DND-41 (cell line): ENCODE results near the gene TMIGD2.

Experiments used
- ATAC-seq: fragments of 200-7000 bp; cut with Tn5 transposase; 3 replicates; pipeline ENCODE4 v1.9.1; 2021; ENCODE audit warnings: low read depth; ENCODE audit not compliant: insufficient read depth
- DNase-seq: peaks from one replicate; pipeline ENCODE4 v3.0.0-alpha.2; 2020
- H2AFZ ChIP-seq: 2 replicates; pipeline ENCODE4 v1.6.0; 2012; ENCODE audit warnings: low read depth, low read length
- H3K27ac ChIP-seq: 2 replicates; pipeline ENCODE4 v1.5.1; 2012; ENCODE audit warnings: low read length, inconsistent platforms
- H3K27me3 ChIP-seq: fragments of 200-600 bp; sonication (generic); 2 replicates; pipeline ENCODE4 v1.6.0; 2012; ENCODE audit warnings: low read length, mild to moderate bottlenecking, inconsistent platforms; ENCODE audit not compliant: insufficient read depth, poor library complexity
- H3K36me3 ChIP-seq: 2 replicates; pipeline ENCODE4 v1.5.1; 2012; ENCODE audit warnings: low read length, inconsistent platforms; ENCODE audit not compliant: insufficient read depth
- H3K4me1 ChIP-seq: 2 replicates; pipeline ENCODE4 v1.5.1; 2012; ENCODE audit warnings: mild to moderate bottlenecking, low read length; ENCODE audit not compliant: insufficient read depth
- H3K4me2 ChIP-seq: 2 replicates; pipeline ENCODE4 v1.6.0; 2012; ENCODE audit warnings: mild to moderate bottlenecking, moderate library complexity, low read length, inconsistent platforms; ENCODE audit not compliant: insufficient read depth
- H3K4me3 ChIP-seq, 2 experiments: fragments of 200-600 bp in 1 of 2; shearing (Covaris generic) in 1 of 2; 2 replicates each; pipeline ENCODE4 v1.5.1; 2012 to 2016; ENCODE audit warnings: inconsistent platforms in 2 of 2, low read length in 2 of 2, mild to moderate bottlenecking in 2 of 2, low read depth in 1 of 2, moderate library complexity in 1 of 2
- H3K79me2 ChIP-seq: 2 replicates; pipeline ENCODE4 v1.6.0; 2012; ENCODE audit warnings: low read length, inconsistent platforms; ENCODE audit not compliant: insufficient read depth
- H3K9ac ChIP-seq: 2 replicates; pipeline ENCODE4 v1.6.0; 2012; ENCODE audit warnings: low read depth, mild to moderate bottlenecking, inconsistent platforms, low read length, moderate library complexity
- H3K9me3 ChIP-seq: 2 replicates; pipeline ENCODE4 v1.5.1; 2012; ENCODE audit warnings: low read length, moderate library complexity, mild to moderate bottlenecking, inconsistent platforms; ENCODE audit not compliant: insufficient read depth, severe bottlenecking
- H4K20me1 ChIP-seq: 2 replicates; pipeline ENCODE4 v1.6.0; 2012; ENCODE audit warnings: low read length; ENCODE audit not compliant: insufficient read depth
- EZH2 ChIP-seq: IDR thresholded peaks from 3 replicates; pipeline ENCODE4 v1.6.1; 2012; ENCODE audit warnings: borderline replicate concordance, low read depth, mild to moderate bottlenecking, moderate library complexity, low read length, inconsistent platforms; ENCODE audit not compliant: severe bottlenecking
- TF ChIP-seq, protein P1 (sequence below): IDR thresholded peaks from 2 replicates; pipeline ENCODE4 v1.5.1; 2012; ENCODE audit warnings: borderline replicate concordance, low read length, moderate library complexity, mild to moderate bottlenecking; ENCODE audit not compliant: poor library complexity, severe bottlenecking; ENCODE audit errors: extremely low read depth

The TMIGD2 gene

GRCh38 chr19:4324228-4324627 is 22.0 kb upstream of the TMIGD2 start:
- Histone ChIP-seq H3K79me2 (no peaks in the 10 kb centered on the region), H3K4me3 (no peak overlapping the region), H3K9me3 (no peaks in the 10 kb centered on the region), H4K20me1 (no peaks in the 10 kb centered on the region), H3K27ac (no peak overlapping the region), H3K27me3 (no peaks in the 10 kb centered on the region), H3K36me3 (no peaks in the 10 kb centered on the region), H3K9ac (no peak overlapping the region), H3K4me2 (no peak overlapping the region), H3K4me1 (no peaks in the 10 kb centered on the region), H2AFZ (no peak overlapping the region)
- DNase-seq (no peak), ATAC-seq (no peak)
- TF ChIP-seq, protein P1, sequence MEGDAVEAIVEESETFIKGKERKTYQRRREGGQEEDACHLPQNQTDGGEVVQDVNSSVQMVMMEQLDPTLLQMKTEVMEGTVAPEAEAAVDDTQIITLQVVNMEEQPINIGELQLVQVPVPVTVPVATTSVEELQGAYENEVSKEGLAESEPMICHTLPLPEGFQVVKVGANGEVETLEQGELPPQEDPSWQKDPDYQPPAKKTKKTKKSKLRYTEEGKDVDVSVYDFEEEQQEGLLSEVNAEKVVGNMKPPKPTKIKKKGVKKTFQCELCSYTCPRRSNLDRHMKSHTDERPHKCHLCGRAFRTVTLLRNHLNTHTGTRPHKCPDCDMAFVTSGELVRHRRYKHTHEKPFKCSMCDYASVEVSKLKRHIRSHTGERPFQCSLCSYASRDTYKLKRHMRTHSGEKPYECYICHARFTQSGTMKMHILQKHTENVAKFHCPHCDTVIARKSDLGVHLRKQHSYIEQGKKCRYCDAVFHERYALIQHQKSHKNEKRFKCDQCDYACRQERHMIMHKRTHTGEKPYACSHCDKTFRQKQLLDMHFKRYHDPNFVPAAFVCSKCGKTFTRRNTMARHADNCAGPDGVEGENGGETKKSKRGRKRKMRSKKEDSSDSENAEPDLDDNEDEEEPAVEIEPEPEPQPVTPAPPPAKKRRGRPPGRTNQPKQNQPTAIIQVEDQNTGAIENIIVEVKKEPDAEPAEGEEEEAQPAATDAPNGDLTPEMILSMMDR = no peak
- TF ChIP-seq EZH2 = no peak

DNA sequence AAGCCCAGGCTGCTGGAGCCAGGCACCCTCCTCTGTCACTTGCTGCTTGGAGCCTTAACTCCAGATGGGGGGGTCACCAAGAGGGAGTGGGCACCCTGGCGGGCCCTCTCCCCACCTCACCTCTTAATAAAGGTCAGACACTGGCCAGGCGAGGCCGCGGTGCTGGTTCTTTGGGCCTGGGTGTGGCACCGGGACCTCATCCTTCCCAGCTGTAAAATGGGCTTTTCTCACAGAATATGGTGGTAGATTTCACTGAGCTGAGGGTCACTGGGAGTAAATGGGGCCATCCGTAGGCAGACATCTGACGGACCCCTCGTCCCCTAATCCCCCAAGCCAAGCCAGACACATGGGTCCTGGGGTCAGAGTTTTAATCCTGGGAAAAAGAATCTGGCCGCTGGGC is 21.5 kb upstream of the TMIGD2 start:
- H4K20me1 ChIP-seq = no peaks in the 10 kb centered on the region
- H3K79me2 ChIP-seq = no peaks in the 10 kb centered on the region
- H2AFZ ChIP-seq = no peak overlapping the region
- DNase-seq (no peak), ATAC-seq (no peak)
- no peak overlapping the region for H3K4me2 ChIP-seq
- H3K27me3 ChIP-seq = no peaks in the 10 kb centered on the region
- TF ChIP-seq EZH2 = no peak
- TF ChIP-seq, protein P1 = no peak
- no peaks in the 10 kb centered on the region for H3K36me3 ChIP-seq
- no peak overlapping the region for H3K4me3 ChIP-seq
- no peaks in the 10 kb centered on the region for H3K4me1 ChIP-seq
- no peaks in the 10 kb centered on the region for H3K9me3 ChIP-seq
- no peak overlapping the region for H3K27ac ChIP-seq
- H3K9ac ChIP-seq = no peak overlapping the region

- DNase-seq (no peak), ATAC-seq (no peak)
- TF ChIP-seq EZH2 = no peak
- TF ChIP-seq, protein P1 = no peak
- Histone ChIP-seq H4K20me1 (no peaks in the 10 kb centered on the region), H3K4me2 (no peak overlapping the region), H3K4me1 (no peaks in the 10 kb centered on the region), H3K9ac (no peak overlapping the region), H3K9me3 (no peaks in the 10 kb centered on the region), H3K27ac (no peak overlapping the region), H2AFZ (no peak overlapping the region), H3K36me3 (no peaks in the 10 kb centered on the region), H3K79me2 (no peaks in the 10 kb centered on the region), H3K27me3 (no peaks in the 10 kb centered on the region), H3K4me3 (no peak overlapping the region)
Observed at GRCh38 chr19:4322942-4323665, 20.9 kb upstream of the TMIGD2 start.
